GM18511 (cell line): ENCODE data around the gene SETMAR.

ENCODE experiments used
- ATAC-seq: cut with Tn5 transposase; IDR thresholded peaks from one replicate; pipeline ENCODE4 v1.9.1; 2021; ENCODE audit warnings: mild to moderate bottlenecking, moderate library complexity; ENCODE audit not compliant: unreplicated experiment

SETMAR gene

DNA sequence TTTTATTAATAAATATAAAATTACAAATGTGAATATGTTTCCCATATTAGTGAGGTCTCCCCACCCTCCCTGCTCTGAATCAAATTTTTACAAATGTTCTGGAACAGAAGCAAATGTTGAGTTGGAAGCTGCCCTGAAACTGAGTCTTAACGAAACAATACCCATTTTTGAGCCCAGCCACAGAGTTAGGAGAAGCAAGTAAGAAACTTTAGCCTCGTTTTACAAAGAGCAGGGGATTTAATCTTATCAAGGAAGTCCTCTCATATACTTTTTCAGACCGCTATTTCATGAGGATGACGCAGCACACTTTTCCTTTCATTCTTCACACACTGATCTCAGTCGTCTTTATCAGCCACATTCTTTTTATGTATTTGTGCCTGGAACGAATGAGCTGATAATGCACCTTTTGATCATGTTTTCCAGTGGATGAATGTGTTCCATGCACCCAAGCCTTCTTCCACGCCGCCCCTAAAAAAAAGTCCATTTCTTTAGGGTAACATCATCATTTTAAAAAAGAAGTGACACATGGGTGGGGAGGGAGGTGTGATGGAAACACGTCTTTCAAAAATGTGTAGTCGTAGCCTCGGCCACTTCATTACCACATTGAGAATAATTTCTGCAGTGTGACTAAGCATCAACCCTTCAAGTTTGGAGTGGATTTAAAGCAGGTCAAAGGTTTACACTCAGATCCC is 48.1 kb downstream of the SETMAR start:
- peak; percentile 36 for ATAC-seq

DNA sequence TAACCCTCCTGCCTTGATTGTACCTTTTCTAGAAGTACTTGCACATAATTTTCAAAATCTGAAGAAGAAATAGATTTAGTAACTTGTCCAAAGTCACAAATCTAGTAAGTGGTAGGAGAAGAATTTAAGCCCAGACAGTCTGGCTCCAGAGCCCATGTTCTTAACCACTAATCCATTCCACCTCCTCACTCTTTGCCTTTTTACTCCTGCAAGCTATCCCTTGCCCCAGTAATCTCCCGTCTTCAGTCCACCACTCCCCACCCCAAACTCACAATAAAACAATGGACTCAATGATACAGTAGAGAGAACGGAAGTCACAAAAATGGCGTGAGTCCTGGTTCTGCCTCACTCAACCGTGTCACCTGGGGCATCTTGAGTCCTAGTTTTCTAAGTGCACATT is 48.7 kb downstream of the SETMAR start:
- ATAC-seq = no peak

DNA sequence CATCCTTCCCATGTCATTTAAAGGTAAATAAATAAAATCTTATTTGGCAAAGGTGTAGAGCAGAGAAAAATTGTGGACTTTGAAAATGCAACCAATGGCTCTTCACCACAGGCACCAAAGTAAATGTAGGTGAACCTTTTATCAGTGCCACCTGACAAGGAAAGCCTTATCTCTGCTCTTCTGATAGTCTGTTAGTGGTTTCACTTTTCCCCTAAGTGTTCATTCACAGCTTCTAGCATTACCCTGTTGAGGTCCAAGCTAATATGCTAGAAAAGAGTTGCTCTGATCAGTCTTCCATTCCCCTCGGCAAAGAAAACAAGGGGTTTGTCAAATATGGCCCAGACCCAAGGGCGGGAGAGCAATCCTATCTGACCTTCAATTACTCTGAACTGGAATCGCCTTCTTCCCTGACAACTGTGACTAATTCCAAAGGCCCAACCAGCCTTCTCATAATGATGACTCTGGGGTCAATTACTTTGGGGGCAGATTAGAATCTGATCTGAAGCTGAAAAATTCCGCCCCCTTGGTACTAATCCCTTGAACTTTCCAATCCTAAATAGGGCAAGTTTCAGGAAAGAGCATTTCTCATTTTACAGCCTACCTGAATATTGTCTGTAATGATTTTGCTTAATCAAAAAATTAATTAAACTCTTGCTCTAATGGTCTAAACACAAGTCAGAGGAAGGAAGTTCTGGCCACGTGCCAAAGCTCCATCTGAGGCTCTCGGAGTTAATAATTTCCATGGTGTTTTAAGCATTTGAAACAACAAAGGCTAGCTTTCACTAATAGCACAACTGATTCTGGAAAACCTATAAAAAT is 52.4 kb downstream of the SETMAR start:
- no peak for ATAC-seq

DNA sequence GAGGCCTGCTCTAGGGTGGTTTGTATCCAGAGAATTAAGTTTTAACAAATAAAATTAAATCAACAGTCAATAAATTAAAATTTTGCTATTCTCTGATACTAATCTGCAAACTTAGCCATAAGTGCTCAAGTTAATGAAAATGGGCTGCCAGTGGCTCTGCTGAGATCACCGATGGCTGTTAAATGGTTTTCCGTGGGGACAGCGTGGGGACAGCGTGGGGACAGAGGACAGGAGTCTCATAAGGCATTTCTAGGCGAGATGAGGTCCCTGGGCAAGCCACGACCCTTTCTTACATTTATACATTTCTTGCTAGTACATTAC is 53.0 kb downstream of the SETMAR start:
- ATAC-seq = no peak

DNA sequence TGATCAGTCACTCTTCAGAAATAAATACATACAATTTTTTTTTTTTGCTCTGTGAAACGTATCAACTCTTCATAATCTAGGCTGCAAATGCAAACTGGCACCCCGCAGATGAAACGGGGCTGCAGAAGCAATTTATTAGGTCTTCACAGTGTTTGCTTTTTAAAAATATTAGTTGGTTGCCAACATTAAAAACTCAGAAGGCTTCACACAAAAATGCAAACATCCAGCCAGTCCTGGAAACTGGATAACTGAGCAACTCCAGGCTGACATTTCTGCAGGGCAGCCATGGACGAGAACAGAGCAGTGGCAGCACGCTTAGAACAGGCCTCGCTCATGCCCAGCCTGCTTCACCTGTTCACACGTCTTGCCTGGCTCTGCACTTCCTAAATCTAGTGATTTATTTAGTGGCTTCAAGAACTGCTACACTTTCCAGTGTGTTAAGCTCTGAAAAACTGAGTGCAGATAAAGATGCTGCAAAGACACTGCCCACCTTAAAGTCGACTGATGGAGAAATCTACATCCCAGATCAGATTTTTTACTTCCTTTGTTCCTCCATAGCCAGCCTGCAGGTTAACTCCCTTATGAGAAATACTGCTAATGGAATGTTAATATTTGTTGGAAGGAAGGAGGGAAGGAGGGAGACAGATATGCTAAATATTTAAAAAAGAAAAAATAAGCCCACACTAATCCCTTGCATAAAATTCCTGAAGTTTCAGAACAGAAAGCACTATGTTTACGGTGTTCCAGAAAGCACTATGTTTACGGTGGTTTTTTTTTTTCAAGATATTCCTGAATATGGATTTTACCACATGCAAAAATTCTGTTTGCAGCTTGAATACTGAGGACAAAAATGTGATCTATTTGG is 53.6 kb downstream of the SETMAR start:
- ATAC-seq = no peak

DNA sequence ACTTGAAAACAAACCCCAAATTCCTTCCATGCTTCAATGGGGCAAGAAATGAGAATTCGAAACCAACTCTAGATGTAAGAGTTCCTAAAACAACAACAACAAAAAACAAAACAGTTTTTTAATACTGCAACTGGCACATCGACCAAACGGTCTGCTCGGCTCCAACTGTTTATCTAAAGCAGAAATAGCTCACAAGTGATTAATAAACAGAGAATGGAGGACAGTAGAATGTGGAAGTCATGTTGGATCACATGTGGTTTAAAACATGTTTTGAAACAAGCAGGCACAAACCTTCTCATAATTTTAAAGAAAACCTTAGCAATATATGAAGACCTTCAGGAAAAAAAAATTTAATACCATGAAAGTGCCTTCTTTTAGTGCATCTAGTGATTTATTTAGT is 55.1 kb downstream of the SETMAR start:
- ATAC-seq = no peak

DNA sequence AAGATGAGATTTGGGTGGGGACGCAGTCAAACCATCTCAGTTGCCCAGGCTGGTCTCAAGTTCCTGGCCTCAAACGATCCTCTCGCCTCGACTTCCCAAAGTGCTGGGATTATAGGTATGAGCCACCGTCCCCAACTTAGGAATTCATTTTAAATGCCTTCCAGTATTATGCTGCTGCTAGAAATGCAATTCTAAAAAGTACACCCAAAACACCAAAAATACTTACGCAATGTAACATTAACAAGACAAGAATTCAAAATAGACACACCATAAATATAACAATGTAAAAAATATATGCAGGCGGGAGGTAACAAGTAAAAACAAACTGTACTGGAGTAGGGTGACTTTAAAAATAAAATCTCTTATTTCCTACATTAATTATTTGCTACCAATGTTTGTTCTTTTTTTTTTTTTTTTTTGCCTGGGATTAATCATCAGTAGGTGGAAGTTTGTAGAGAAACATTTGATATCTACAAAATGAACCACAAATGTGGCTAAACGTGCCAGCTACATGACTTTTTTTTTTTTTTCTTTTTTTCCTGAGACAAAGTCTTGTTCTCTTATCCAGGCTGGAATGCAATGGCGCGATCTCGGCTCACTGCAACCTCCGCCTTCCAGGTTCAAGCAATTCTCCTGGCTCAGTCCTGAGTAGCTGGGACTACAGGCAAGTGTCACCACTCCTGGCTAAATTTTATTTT is 56.8 kb downstream of the SETMAR start:
- ATAC-seq = no peak

DNA sequence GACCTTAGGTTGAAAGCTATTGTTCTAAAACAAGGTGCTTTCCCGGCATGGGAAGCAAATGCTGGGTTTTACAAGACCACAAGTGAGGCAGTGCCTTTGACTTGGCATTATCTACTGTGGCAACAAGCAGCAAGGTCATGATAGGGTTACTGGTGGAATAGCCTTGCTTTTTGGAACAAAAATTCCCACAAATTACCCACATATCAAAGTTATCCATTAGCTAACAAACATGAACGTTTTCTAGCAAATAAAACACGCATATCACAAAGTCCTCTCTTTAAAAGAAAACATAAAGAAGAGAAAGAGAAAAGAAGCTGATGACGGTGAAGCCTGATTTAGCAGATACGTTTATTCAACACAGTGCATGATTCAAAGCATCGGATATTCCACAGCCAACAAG is 57.6 kb downstream of the SETMAR start:
- no peak for ATAC-seq

DNA sequence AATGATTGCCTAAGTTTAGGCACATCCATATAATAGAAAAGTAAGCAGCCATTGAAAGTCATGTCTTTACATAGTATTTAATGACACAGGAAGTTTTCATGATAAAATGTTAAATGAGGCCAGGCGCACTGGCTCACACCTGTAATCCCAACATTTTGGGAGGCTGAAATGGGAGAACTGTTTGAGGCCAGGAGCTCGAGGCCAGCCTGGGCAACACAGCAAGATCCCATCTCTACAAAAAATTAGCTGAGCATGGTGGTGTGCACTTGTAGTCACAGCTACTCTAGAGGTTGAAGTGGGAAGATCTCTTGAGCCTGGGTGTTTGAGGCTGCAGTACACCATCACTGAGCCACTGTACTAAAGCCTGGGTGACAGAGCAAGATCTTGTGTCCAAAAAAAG is 59.4 kb downstream of the SETMAR start:
- no peak for ATAC-seq
